Right atrium auricular region (tissue), 2 donors: Measurements from ENCODE around the gene IQCM. TPM values are rescaled to one million over a fixed set of nuclear protein-coding genes. Genes with fewer than 3 reads are reported as not detected.

ENCODE experiments used
- DNase-seq: peaks from one replicate; pipeline ENCODE4 v3.0.0-alpha.2; 2019; ENCODE audit warnings: low spot score
- H3K27ac ChIP-seq, 2 donors: fragments of 200-600 bp; sonication (generic); 1 replicate in 1 of 2; 2 replicates in 1 of 2; pipeline ENCODE4 v1.5.1; 2016 to 2019
- H3K27me3 ChIP-seq, 2 donors: fragments of 200-600 bp; sonication (generic); one replicate each; pipeline versions ENCODE4 v1.5.1 to v1.6.0; 2017 to 2019
- H3K36me3 ChIP-seq: fragments of 200-600 bp; sonication (generic); one replicate; pipeline ENCODE4 v1.5.1; 2016
- H3K4me1 ChIP-seq, 2 donors: fragments of 200-600 bp; sonication (generic); one replicate each; pipeline versions ENCODE4 v1.5.1 to v1.6.0; 2017 to 2019
- H3K4me3 ChIP-seq, 2 donors: fragments of 200-600 bp; sonication (generic); 1 replicate in 1 of 2; 2 replicates in 1 of 2; pipeline ENCODE4 v1.5.1; 2017 to 2019; ENCODE audit warnings: mild to moderate bottlenecking in 1 of 2, moderate library complexity in 1 of 2
- H3K9me3 ChIP-seq, 2 donors: fragments of 200-600 bp; sonication (generic); one replicate each; pipeline ENCODE4 v1.5.1; 2019
- CTCF ChIP-seq, 2 donors: fragments of 200-600 bp; sonication (generic); IDR thresholded peaks; one replicate each; pipeline ENCODE4 v1.5.1; 2019; ENCODE audit warnings: antibody characterized with exemption in 2 of 2
- total RNA-seq, 2 donors: library from RNA; depleted of rRNA; stranded (reverse); fragments of >200 nt; gene quantifications; one replicate each; pipeline ENCODE4 v1.1.0, GENCODE V29; 2016

Gene IQCM
- total RNA-seq, 2 donors from 2014 or later = not detected

- H3K4me1 ChIP-seq = no peaks in the 10 kb centered on the region
- no peaks in the 10 kb centered on the region for H3K27me3 ChIP-seq
- no peak overlapping the region for H3K4me3 ChIP-seq
- TF ChIP-seq CTCF (IDR thresholded peaks at IDR 0.05) = no peak
- no peak overlapping the region for H3K27ac ChIP-seq
- H3K9me3 ChIP-seq = no peaks in the 10 kb centered on the region
- DNase-seq = no peak
- H3K36me3 ChIP-seq = no peaks in the 10 kb centered on the region
Measured at GRCh38 chr4:149684516-149684915, 131.1 kb downstream of the IQCM start.

GRCh38 chr4:149676076-149676475, 139.6 kb downstream of the IQCM start:
- Histone ChIP-seq H3K27me3 (no peaks in the 10 kb centered on the region), H3K4me3 (no peak overlapping the region), H3K4me1 (no peaks in the 10 kb centered on the region), H3K27ac (no peak overlapping the region), H3K9me3 (peaks cover 0 to 23% of the 10 kb centered on the region in 2 donors), H3K36me3 (no peaks in the 10 kb centered on the region)
- TF ChIP-seq CTCF (IDR thresholded peaks at IDR 0.05) = no peak
- DNase-seq = no peak

GRCh38 chr4:149645790-149646189, 169.9 kb downstream of the IQCM start:
- DNase-seq = no peak
- Histone ChIP-seq H3K36me3 (no peaks in the 10 kb centered on the region), H3K9me3 (no peaks in the 10 kb centered on the region), H3K27ac (no peak overlapping the region), H3K27me3 (no peaks in the 10 kb centered on the region), H3K4me1 (no peaks in the 10 kb centered on the region), H3K4me3 (no peak overlapping the region)
- no peak for TF ChIP-seq CTCF (IDR thresholded peaks at IDR 0.05)

DNA sequence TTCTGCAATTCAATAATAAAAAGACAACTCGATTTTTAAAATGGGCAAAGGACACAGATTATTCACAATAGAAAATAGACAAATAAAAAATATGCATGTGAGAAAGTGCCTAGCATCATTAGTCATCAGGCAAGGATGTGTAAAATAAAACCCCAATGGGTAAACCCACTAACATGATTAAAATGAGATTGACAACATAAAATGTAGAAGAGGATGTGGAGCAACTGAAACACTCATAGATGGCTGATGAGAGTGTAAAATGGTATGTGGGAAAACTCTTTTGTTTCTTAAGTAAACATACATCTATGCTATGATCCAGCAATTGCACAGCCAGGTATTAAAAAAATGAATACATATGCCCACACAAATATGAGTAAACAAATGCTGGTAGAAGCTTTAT, 177.6 kb downstream of the IQCM start:
- no peak overlapping the region for H3K27ac ChIP-seq
- TF ChIP-seq CTCF (IDR thresholded peaks at IDR 0.05) = no peak
- no peak for DNase-seq
- no peak overlapping the region for H3K4me3 ChIP-seq
- H3K36me3 ChIP-seq = no peaks in the 10 kb centered on the region
- H3K4me1 ChIP-seq = no peaks in the 10 kb centered on the region
- no peaks in the 10 kb centered on the region for H3K27me3 ChIP-seq
- H3K9me3 ChIP-seq = no peaks in the 10 kb centered on the region

GRCh38 chr4:149634368-149634767, 181.3 kb downstream of the IQCM start:
- Histone ChIP-seq H3K27ac (no peak overlapping the region), H3K4me3 (no peak overlapping the region), H3K27me3 (no peaks in the 10 kb centered on the region), H3K4me1 (no peaks in the 10 kb centered on the region), H3K36me3 (no peaks in the 10 kb centered on the region), H3K9me3 (no peaks in the 10 kb centered on the region)
- DNase-seq = no peak
- TF ChIP-seq CTCF (IDR thresholded peaks at IDR 0.05) = no peak

GRCh38 chr4:149631629-149632028, 184.0 kb downstream of the IQCM start:
- Histone ChIP-seq H3K4me1 (no peaks in the 10 kb centered on the region), H3K9me3 (no peaks in the 10 kb centered on the region), H3K36me3 (no peaks in the 10 kb centered on the region), H3K27me3 (no peaks in the 10 kb centered on the region), H3K4me3 (no peak overlapping the region), H3K27ac (no peak overlapping the region)
- DNase-seq = no peak
- no peak for TF ChIP-seq CTCF (IDR thresholded peaks at IDR 0.05)
